ENCODE measurements around the gene UBE2O.

Gene UBE2O

GRCh38 chr17:76484228-76484725, 31.3 kb upstream of the UBE2O start:
- DNase-seq (ENCODE audit: low read depth) = no peak

GRCh38 chr17:76481071-76481655, 28.2 kb upstream of the UBE2O start:
- DNase-seq (ENCODE audit: low read depth) = no peak

GRCh38 chr17:76480632-76481031, 27.7 kb upstream of the UBE2O start:
- no peak for DNase-seq (ENCODE audit: low read depth)

- DNase-seq (ENCODE audit: low read depth) = no peak
Measured at GRCh38 chr17:76479515-76480060, 26.6 kb upstream of the UBE2O start.

GRCh38 chr17:76478730-76479514, 26.0 kb upstream of the UBE2O start:
- no peak for DNase-seq (ENCODE audit: low read depth)

GRCh38 chr17:76478097-76478496, 25.1 kb upstream of the UBE2O start:
- DNase-seq (ENCODE audit: low read depth) = no peak

GRCh38 chr17:76477576-76477975, 24.6 kb upstream of the UBE2O start:
- DNase-seq (ENCODE audit: low read depth) = no peak

GRCh38 chr17:76476736-76477135, 23.8 kb upstream of the UBE2O start:
- no peak for DNase-seq (ENCODE audit: low read depth)

- no peak for DNase-seq (ENCODE audit: low read depth)
Measured at GRCh38 chr17:76475302-76475701, 22.4 kb upstream of the UBE2O start.

- no peak for DNase-seq (ENCODE audit: low read depth)
Measured at GRCh38 chr17:76474894-76475293, 21.9 kb upstream of the UBE2O start.

- DNase-seq (ENCODE audit: low read depth) = no peak
Measured at GRCh38 chr17:76474238-76474637, 21.3 kb upstream of the UBE2O start.

GRCh38 chr17:76473541-76473985, 20.6 kb upstream of the UBE2O start:
- DNase-seq (ENCODE audit: low read depth) = peak; percentile 22

- no peak for DNase-seq (ENCODE audit: low read depth)
Measured at GRCh38 chr17:76472726-76473125, 19.8 kb upstream of the UBE2O start.

GRCh38 chr17:76472258-76472645, 19.3 kb upstream of the UBE2O start:
- DNase-seq (ENCODE audit: low read depth) = no peak

GRCh38 chr17:76471498-76472257, 18.7 kb upstream of the UBE2O start:
- DNase-seq (ENCODE audit: low read depth) = no peak

GRCh38 chr17:76469991-76470739, 17.2 kb upstream of the UBE2O start:
- DNase-seq (ENCODE audit: low read depth) = no peak

- DNase-seq (ENCODE audit: low read depth) = no peak
Measured at GRCh38 chr17:76469076-76469990, 16.4 kb upstream of the UBE2O start.

- DNase-seq (ENCODE audit: low read depth) = no peak
Measured at GRCh38 chr17:76468634-76469010, 15.7 kb upstream of the UBE2O start.

GRCh38 chr17:76467809-76468633, 15.1 kb upstream of the UBE2O start:
- DNase-seq (ENCODE audit: low read depth) = no peak

- no peak for DNase-seq (ENCODE audit: low read depth)
Measured at GRCh38 chr17:76467366-76467765, 14.4 kb upstream of the UBE2O start, which contains the start of gene AANAT. Gene AANAT (plus strand): TSS chr17:76467603. CDS start chr17:76468747, 1,144 bp downstream.
